ENCODE data around the gene FAM81B.

The FAM81B gene

DNA sequence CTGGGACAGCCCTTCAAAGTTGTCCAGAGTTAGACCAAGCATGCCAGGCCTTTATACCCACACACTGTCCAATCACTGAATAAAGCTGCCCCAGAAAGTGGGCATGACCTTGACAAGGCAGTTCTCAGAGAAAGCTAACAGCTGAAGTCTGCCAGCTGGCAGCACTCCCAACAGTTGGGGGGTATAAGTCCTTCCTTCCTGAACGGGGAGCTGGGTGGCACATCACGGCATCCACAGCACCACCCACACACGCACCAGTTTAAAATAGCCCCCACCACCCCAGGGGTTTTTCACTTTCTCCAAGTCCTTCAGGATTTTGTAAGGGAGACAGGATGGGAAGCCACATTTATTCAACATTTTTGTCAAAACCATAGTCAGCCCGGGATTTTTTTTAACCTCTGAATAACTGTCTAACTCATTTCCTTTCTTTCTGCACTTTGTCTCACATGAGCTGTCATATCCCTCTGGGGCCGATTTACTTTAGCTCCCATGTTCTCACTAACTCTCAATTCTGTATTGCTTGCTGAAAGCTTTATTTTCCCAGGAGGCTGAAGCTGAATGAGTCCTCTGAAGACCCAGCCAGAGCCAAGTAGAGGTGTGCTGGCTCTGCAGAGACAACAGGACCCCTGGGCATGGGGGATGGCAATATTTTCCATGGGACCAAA is 15.4 kb downstream of the FAM81B start:
- no peak for DNase-seq

DNA sequence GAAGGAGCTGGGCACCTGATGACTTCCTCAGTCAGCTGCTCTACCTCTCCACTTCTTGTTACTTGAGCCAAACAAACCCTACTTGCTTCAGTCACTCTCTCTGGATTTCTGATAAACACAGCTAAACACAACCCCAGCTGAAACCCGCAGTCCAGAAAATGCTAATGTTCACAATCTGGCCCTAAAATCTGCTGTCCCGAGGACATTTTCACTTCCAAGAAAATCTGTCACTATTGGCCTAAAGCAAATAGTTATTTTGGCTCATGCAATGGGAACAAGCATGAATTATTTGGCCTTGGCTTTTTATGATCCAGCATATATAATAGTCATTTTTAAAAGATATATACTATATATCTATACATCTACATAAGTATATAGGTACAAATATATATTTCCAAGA is 19.1 kb downstream of the FAM81B start:
- DNase-seq = no peak

DNA sequence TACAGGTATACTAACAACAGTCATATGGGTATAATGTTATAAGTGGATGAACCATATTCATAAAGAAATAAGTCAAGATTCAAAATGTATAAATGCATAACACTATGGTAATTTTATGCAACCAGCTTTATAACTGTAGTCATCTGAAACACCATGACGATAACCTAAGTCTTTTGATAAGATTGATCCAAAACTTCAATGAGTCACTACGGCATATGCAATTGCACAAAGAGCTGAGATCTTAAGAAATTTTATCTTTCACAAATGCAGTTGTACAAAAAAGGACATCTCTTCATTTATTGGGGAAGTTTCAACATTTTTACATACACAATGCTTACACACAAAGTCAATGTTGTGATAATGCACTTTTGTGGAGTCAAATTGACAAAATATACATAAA is 20.3 kb downstream of the FAM81B start:
- DNase-seq = no peak

DNA sequence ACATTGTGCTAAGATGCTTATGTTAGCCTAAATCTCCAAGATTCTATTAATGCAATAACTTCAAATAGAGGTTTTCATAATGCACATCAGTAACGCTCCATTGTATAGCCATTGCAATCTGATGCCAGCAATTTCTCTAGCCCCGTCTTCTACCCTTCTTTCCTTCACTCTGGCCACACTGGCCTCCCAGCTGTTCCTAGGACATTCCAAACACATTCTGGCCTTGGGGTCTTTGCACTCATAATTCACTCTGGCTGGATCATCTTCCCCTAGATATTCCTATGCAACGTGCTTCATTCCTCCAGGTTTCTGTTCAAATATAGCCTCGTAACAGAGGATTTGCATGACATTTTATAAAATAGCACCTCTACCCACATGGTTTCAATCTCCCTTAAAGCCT is 23.3 kb downstream of the FAM81B start:
- no peak for DNase-seq

DNA sequence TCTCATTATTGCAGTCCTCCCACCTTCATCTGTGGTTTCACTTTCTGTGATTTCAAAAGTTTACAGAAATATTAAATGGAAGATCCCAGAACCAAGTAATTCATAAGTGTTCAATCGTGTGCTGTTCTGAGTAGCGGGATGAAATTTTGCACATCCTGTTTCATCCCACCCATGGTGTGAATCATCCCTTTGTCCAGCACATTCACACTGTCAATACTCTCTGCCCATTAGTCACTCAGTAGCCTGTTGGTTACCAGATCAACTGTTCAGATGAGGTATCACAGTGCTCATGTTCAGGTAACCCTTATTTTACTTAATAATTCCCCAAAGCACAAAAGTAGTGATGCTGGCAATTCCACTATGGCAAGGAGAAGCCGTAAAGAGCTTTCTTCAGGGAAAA is 26.8 kb downstream of the FAM81B start:
- DNase-seq = no peak

DNA sequence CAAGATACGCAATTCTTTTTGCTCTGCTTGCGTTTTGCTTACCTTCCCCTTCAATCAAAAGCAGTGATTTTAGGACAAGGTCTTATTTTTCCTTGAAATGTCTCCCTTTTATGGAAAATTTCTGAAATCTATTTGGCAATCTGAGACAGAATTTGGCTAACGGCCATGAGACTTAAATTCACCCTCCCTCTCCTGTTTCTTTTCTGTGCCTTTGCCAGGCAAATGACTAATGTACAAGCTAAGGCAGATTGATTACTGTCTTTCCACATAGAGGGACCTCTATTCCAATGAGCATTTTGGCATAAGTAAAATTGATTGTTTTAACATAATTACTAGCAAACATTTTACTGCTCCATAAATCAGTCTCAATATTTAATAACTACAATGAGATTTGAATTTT is 31.7 kb downstream of the FAM81B start:
- no peak for DNase-seq

DNA sequence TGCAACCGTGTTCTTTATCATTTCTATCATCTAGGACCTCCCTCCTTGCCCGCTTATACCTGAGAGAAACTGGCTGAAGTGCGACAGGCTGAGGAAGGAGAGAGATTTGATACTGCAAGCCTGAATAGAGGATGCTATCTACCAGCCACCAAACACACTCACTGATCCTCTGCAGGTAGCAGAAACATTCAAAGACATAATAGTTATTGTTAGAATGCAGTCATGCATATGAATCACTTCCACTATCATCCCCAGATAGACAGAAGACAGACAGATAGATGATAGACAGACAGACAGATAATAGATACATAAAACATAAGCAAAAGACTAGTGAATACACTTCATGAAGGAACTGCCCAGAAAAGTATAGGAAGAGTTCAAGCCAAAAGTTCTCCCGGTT is 32.9 kb downstream of the FAM81B start:
- DNase-seq = no peak

DNA sequence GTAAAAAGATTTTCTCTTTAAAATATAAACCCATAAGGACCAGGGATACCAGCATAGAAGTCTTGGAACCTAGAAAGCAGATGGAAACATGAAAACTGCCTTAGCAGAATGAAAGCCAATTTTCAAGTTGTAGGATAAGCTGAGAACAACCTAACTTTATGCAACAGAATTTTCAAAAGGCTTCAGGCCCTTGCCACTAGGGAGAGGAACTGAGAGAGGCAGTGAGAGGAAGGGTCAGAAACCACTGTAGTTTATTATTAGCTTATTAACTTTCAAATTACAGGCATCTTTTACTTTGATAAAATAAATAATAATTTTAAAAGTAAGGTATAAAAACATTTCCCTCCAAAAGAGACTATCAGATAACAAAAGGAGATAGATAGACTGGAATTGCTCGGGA is 33.4 kb downstream of the FAM81B start:
- no peak for DNase-seq

DNA sequence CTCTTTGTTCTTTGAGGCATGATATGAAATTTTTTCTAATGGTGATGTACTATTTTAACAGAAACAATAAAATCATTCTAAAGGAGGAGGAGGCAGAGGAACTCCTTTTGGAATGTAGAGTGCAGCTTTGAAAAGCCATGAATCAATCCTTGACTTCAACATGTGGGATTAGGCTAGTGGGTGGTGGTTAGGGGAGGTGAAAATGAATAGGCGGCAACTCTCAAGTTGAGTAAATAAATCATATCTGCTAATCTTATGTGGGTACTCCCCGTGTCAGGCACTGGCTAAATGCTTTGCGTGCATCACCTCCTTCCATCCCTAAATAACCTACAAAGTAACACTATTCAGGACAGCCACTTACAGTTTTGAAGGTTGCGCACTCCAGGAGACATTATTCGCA is 35.1 kb downstream of the FAM81B start:
- peak; percentile 12 for DNase-seq

DNA sequence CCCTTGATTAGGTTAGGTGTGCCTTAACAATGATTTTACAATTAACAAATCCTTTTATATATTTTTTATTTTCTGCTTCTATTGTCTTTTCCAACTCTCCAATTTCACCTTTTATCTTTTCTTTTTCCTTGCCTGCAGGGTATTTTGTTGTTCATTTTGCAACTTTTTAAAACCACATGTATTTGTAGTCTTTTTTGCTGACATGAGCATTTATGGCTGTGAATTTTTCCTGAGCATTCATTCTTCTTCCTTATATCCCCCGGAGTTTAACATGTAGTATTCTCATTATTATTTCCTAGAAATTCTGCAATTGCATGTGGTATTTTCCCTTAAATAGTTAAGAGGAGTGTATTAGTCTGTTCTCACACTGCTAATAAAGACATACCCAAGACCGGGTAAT is 41.6 kb downstream of the FAM81B start:
- DNase-seq = no peak

DNA sequence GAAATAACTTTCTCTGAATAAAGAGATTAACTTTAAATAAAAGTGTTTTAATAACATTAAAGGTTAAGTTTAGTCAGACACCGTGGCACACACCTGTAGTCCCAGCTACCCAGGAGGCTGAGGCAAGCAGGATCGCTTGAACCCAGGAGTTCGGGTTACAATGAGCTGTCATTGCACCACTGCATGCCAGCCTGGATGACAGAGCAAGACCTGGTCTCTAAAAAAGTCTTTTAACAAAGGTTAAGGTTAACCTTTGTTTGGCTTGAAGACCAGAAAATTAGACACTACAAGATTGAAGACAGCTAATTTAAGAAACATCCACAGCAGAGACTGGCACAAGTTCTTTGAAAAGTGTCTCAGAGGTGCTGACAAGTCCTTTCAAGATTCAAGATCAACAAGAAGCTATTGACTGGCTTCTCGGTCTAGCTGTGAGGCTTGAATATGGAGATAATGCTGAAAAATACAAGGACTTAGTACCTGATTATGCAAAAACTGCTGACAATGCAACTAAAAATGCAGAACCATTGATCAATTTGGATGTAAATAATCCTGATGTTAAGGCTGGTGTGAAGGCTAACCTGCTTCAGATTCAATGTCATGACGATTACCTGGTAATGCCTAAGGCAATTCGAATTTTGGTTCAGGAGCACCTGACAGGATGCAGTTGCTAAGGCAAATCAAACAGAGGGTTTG is 48.8 kb downstream of the FAM81B start:
- DNase-seq = no peak

DNA sequence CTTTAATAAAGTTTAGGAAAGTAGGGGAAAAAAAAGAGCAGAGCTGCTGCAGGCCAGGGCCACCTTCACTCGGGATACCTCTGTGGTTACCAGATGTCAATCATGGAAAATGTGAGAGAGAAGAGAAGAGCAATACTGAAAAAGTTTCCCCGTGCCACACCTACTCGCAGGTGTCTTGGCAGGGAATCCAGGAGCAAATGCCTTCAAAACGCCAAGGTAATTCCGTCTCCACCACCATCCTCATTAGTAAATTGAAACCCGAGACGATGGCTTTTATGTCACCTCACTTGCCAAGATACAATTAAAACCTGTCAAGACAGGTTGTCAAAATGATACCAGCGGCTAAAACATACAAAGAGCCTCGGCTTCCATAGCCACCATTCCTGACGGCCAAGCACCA is 49.7 kb downstream of the FAM81B start:
- DNase-seq = no peak

DNA sequence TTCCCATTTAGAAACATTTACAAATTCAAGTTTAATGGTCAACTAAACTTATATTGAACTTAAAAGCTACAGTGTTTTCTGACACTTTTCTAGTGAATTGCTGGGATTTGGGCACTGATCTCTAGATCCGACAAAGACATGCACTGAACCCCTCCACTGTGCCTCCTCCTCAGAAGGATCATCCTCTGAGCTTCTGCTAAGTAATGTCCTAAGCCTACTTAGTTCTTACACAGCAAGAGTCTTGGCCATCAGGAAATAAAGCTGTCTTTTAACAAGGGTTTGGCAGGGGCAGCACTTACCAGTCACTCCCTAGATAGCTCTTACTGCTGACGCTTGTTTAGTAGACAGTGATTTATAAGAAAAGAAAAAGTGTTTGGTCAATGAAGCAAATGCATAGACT is 50.5 kb downstream of the FAM81B start:
- no peak for DNase-seq

DNA sequence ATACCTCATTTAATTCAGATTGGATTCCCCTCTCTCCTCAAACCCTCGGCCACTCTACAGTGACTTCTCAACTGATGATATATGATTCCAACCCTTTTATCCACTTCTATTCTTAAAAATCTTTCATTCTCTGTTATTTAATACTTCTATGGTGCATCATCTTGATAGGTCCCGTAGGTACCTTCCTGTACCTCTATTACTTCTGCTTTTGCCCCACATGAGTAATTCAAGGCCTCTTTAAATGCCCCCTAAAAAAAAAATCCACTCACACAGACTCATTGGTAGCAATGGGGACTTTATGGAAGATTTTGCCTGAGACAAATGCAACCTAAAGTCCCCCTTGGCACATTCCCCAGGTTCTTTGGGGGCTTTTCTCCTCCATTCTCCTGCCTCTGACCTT is 54.3 kb downstream of the FAM81B start:
- DNase-seq = no peak

DNA sequence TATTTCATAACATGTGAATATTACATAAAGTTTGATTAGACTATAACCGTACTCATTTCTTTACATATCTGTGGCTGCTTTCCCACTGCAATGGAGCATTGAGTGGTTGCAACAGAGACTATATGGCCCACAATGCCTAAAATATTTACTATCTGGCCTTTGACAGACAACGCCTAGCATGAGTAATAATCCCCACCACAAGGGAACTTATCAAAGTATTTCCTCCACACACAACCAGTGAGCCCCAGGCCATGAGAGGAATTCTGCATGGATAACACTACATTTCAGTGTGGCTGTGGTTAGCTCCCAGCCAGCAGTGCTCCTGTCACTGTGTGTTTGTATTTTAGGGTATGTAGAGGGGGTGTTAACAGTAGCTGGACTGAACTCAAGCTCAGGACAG is 54.8 kb downstream of the FAM81B start:
- DNase-seq = no peak

DNA sequence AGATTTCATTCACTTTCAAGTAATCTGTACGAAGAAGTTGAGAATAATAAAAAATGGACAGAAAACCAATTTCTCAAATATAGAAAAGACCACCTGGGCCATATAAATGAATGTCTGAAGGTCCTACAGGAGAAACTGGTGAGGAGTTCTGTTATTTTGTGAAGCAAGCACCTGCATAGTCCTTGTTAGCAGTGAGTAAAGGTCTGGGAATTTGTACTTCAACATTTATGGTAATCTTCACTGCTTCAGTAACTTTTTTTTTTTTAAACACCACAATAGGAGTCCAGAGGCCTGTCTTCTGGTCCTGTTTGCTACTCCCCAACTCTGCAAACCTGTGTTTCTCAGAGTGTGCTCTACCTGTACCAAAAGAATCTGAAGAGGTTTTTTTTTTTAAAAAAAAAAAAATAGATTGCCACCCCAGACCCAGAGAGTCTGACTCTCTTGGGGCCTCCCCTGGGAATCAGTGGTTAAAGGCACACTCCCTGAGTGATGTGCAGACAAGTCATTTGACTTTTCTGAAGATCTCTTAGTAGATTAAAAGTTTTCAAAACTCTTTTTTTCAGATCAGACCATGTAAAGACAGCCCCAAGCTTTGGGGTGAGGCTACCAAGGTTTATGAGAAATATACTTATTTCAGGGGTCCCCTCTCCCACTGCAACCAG is 55.5 kb downstream of the FAM81B start:
- no peak for DNase-seq

DNA sequence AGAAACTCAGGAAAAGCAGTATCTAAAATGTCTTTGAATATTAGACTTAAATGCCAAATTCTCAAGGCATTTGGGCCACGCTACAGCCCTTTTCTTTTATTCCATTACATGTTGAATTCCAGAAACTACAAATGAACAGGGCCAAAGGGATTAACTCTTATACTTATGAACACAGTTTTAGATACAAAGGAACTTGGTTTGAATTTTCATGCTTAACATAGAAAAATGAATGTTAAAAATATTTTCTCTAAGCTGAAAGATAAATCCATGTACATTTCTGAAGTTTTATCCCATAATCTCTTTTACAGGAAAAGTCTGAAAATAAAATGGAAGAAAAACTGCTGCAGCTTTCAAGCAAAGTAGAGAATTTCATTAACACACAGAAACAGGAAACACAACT is 56.8 kb downstream of the FAM81B start:
- DNase-seq = no peak

DNA sequence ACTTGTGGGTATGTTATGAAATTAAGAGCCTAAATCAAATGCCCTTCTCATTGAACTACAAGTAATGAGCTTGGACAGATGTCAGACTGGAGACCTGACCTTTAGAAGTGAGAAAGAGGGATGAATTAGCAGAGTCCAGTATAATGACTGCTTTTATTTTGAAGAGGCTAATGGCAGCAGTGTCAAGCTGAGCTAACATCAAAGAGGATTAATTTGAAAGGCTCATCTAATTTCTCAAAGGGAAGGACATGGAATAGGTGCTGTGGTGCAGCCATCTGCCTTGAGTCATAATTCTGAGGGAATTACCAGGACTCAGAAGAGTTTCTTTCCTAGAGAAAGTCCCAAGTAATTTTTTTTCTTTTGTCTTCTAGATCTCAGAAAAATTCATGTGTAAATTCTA is 57.6 kb downstream of the FAM81B start:
- DNase-seq = no peak

DNA sequence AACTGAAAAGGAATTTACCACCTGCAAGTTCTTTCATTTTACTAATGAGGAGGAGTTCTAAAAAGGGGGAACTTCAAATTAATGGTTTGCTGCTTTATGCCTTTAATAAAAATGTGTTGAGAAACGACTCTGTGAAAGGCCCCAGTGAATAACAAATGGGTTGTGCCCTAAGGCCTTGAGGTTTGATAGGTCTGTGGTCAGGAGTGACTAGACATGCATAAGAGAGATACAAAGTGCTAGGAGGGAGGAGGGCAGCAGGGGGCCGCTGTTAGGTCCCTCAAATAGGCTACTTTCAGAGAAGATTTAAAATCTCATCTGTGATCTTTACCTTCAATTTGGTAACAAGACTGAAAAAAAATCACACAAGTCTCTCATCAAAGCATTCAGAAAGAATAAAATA is 58.3 kb downstream of the FAM81B start:
- DNase-seq = no peak

DNA sequence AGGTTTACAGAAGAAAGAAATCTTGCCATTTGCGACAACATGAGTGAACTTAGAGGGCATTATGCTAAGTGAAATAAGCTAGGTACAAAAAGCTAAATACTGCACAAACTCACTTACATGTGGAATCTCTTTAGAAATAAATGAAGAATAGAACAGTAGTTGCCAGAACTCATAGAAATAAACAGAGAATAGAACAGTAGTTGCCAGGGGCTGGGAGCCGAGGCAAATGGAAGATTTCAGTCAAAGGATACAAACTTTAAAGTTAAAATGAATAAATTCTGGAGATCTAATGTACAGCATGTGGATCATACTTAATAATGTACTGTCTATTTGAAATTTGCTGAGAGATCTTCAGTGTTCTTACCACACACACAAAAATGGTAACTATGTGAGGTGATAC is 63.4 kb downstream of the FAM81B start:
- no peak for DNase-seq

DNA sequence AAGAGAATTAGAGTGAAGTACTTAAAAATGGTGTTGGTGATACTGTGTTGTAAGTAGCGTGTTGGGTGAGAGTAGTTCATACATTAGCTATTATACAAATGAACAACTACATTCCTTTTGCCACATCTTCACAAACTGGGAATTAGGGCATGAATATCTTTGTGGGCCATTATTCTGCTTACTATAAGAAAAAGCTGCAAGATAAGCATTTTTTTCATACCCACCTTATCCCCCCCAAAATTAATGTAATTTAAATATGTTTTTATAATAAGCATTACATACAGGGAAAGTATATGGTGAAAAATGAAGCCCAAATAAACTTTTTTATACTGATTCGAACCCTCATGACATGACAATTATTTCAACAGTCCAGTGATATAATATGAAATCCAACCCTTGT is 69.5 kb downstream of the FAM81B start:
- no peak for DNase-seq

DNA sequence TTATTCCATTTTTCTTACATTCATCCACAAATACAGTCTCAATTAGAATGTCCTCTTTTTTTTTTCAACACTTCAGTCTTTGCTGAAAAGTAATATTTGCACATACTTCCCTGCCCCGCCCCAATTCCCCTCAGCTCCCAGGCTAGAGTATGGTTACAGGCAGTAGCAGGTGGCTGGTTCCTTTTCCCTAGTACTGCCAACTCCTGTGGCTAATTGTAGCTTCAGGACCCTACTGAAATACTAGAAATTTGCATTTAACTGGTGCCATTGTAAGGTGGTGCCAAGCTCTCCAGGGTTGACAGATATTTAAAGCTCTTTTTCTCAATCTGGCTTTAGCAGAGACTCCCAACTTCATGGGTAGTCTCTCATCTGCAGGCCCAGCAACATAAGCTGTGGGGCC is 80.3 kb downstream of the FAM81B start:
- no peak for DNase-seq

DNA sequence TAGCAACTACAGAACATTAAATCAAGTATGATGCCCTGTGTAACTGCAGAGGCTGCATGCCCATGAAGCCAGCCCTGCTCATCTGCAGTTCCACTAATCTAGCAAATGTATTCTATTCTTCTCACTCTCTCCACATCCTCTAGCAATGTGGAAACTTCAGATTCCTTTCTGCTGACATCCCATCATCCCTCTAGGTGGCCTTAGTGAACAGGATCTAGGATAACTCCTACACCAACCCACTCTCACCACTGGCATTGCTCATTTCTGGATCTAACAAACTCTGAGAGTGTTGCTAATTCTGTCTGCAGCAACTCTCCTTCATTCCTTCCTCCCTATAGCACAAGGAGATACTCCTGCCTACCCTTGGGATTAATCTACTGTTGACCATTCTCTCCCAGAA is 80.8 kb downstream of the FAM81B start:
- DNase-seq = no peak

DNA sequence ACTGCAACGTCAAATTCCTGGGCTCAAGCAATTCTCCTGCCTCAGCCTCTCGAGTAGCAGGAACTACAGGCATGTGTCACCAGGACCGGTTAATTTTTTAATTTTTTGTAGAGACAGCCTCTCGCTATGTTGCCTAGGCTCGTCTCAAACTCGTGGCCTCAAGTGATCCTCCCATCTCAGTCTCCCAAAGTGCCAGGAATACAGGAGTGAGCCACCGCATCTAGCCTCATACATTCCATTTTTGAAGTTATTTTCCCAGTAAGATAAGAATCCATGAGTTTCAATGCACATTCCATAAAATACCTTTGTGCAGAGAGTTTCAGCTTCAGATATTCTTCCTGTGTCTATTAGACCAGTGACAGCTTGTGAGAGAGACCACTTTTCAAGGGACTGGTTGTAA is 93.3 kb downstream of the FAM81B start:
- no peak for DNase-seq

DNA sequence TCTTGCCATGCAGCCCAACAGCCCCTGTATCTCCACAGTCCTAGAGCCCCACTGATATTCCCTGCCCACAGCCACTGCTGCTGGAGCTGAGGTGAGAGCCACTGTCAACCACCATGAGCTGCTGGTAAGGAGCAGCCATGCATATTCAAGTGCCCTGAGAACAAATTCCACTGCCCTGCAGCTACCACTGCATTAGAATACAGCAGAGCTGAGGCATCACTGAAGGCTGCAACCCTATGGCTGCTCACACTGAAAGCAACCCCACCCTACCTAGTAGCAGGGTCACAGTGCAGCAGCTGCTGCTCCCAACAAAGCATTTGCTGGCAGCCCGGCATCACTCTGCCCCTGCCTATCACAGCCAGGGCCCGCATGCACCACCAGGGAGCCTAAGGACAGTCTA is 95.0 kb downstream of the FAM81B start:
- DNase-seq = no peak
